Endothelial cell of umbilical vein (primary cell): ENCODE data around the gene LRRC43. TPM values are rescaled to one million over a fixed set of nuclear protein-coding genes. Genes with fewer than 3 reads are reported as not detected.

ENCODE experiments used
- BruUV-seq: library from RNA; stranded (reverse); fragments of 400-500 nt; replicated peaks from 2 replicates; lab custom pipeline; 2021; lab: Mats Ljungman, UMichigan
- CTCF ChIA-PET: fragments of 300-600, 350-600 bp; sonication (Branson Sonifier 250); formaldehyde crosslinking; loops from one replicate; lab custom pipeline; 2021; ENCODE audit warnings: antibody characterized with exemption, inconsistent platforms; lab: Charles Lee
- POLR2A ChIA-PET: fragments of 300-600, 350-600 bp; sonication (Branson Sonifier 250); formaldehyde crosslinking; loops from one replicate; lab custom pipeline; 2021; ENCODE audit warnings: antibody characterized with exemption, inconsistent platforms; lab: Charles Lee
- DNase-seq: peaks from one replicate; pipeline ENCODE4 v3.0.0-alpha.2; 2011; ENCODE audit warnings: low read depth, low spot score
- FAIRE-seq: peaks from 2 replicates; lab custom pipeline; 2011; peaks lifted over from hg19 to GRCh38; lab: Jason Lieb, UNC
- H2AFZ ChIP-seq: 2 replicates; pipeline ENCODE4 v1.6.0; 2012; ENCODE audit warnings: low read depth, low read length, control low read depth, inconsistent platforms
- H3K27ac ChIP-seq: 2 replicates; pipeline ENCODE4 v1.5.1; 2011; ENCODE audit warnings: low read depth, mild to moderate bottlenecking, control low read depth, low read length, moderate library complexity; ENCODE audit not compliant: insufficient read depth
- H3K27me3 ChIP-seq, 2 experiments: 2 replicates each; pipeline versions ENCODE4 v1.6.0 to v1.6.1; 2011; ENCODE audit warnings: low read length in 2 of 2, mixed read lengths in 1 of 2; ENCODE audit not compliant: control insufficient read depth in 2 of 2, insufficient read depth in 2 of 2
- H3K36me3 ChIP-seq, 2 experiments: 2 replicates in 1 of 2; 3 replicates in 1 of 2; pipeline ENCODE4 v1.5.1; 2011; ENCODE audit warnings: low read length in 2 of 2, mild to moderate bottlenecking in 1 of 2, moderate library complexity in 1 of 2; ENCODE audit not compliant: control insufficient read depth in 2 of 2, insufficient read depth in 2 of 2; ENCODE audit errors: extremely low read depth in 1 of 2
- H3K4me1 ChIP-seq: 3 replicates; pipeline ENCODE4 v1.5.1; 2011; ENCODE audit warnings: mild to moderate bottlenecking, low read length; ENCODE audit not compliant: control insufficient read depth, insufficient read depth; ENCODE audit errors: extremely low read depth
- H3K4me2 ChIP-seq: 2 replicates; pipeline ENCODE4 v1.6.1; 2011; ENCODE audit warnings: low read length, control low read depth, mixed read lengths; ENCODE audit not compliant: insufficient read depth
- H3K4me3 ChIP-seq, 3 experiments: fragments of 200-600 bp in 1 of 3; sonication (generic), shearing (Covaris generic) in 1 of 3; replicated peaks in 1 of 3; 2 replicates each; pipeline ENCODE4 v1.5.1; 2011 to 2016; ENCODE audit warnings: control low read depth in 3 of 3, low read length in 3 of 3, mild to moderate bottlenecking in 2 of 3, inconsistent platforms in 1 of 3, low read depth in 1 of 3, moderate library complexity in 1 of 3; ENCODE audit not compliant: insufficient read depth in 1 of 3
- H3K79me2 ChIP-seq: 2 replicates; pipeline ENCODE4 v1.6.0; 2012; ENCODE audit warnings: low read length, inconsistent platforms; ENCODE audit not compliant: control insufficient read depth, insufficient read depth
- H3K9ac ChIP-seq: replicated peaks from 2 replicates; pipeline ENCODE3; 2011; ENCODE audit warnings: low read length, control low read depth; ENCODE audit not compliant: insufficient read depth; ENCODE audit errors: extremely low read depth
- H3K9me1 ChIP-seq: replicated peaks from 3 replicates; pipeline ENCODE4 v1.6.0; 2011; ENCODE audit warnings: mild to moderate bottlenecking, low read length; ENCODE audit not compliant: control insufficient read depth, insufficient read depth; ENCODE audit errors: extremely low read depth
- H3K9me3 ChIP-seq: replicated peaks from 2 replicates; pipeline ENCODE4 v1.5.1; 2012; ENCODE audit warnings: low read length, inconsistent platforms; ENCODE audit not compliant: control insufficient read depth, insufficient read depth
- H4K20me1 ChIP-seq: replicated peaks from 2 replicates; pipeline ENCODE3; 2011; ENCODE audit warnings: mild to moderate bottlenecking, low read length; ENCODE audit not compliant: control insufficient read depth, insufficient read depth; ENCODE audit errors: extremely low read depth
- EZH2 ChIP-seq: IDR thresholded peaks from 2 replicates; pipeline ENCODE4 v1.6.1; 2012; ENCODE audit warnings: borderline replicate concordance, low read depth, mild to moderate bottlenecking, moderate library complexity, low read length, inconsistent platforms; ENCODE audit not compliant: severe bottlenecking
- FOS ChIP-seq: IDR thresholded peaks from 2 replicates; pipeline ENCODE4 v1.6.1; 2011; ENCODE audit warnings: mild to moderate bottlenecking, low read length, moderate library complexity, borderline replicate concordance; ENCODE audit not compliant: insufficient read depth
- GATA2 ChIP-seq: IDR thresholded peaks from 2 replicates; pipeline ENCODE4 v1.7.0; 2011; ENCODE audit warnings: low read depth, mild to moderate bottlenecking, moderate library complexity, mixed read lengths, low read length; ENCODE audit not compliant: insufficient read length, insufficient read depth
- JUN ChIP-seq: IDR thresholded peaks from 2 replicates; pipeline ENCODE4 v1.6.1; 2011; ENCODE audit warnings: borderline replicate concordance, low read depth; ENCODE audit not compliant: insufficient read length, insufficient read depth
- MYC ChIP-seq: IDR thresholded peaks from one replicate; pipeline ENCODE4 v1.6.1; 2011; ENCODE audit warnings: mild to moderate bottlenecking, low read depth, low read length
- POLR2A ChIP-seq: IDR thresholded peaks from 2 replicates; pipeline ENCODE4 v1.6.1; 2012; ENCODE audit warnings: low read depth, mild to moderate bottlenecking, control low read depth, low read length
- POLR2AphosphoS5 ChIP-seq: IDR thresholded peaks from 2 replicates; pipeline ENCODE4 v1.6.1; 2012; ENCODE audit warnings: low read depth, mild to moderate bottlenecking, control low read depth, low read length, moderate library complexity; ENCODE audit not compliant: insufficient read depth
- dilution Hi-C: fragments of 300-500 bp; cut with MboI; formaldehyde crosslinking; loops from one replicate; pipeline ENCODE4 v1.15.0; 2019; ENCODE audit warnings: low sequenced_read_pairs; ENCODE audit not compliant: extremely low pct_ligation_motif_present
- intact Hi-C: fragments of 100-400 bp; cut with micrococcal nuclease; formaldehyde crosslinking; loops from one replicate; pipeline ENCODE4 v1.10.0; 2022
- polyA plus RNA-seq, 4 experiments: library from polyadenylated mRNA; depleted of rRNA in 3 of 4; stranded (reverse) in 3 of 4; unstranded in 1 of 4; fragments of >200 nt; gene quantifications; 2 replicates each; pipeline versions ENCODE4 v1.2.1 to v1.2.3, GENCODE V29; 2011 to 2012; ENCODE audit warnings: missing spikeins in 1 of 4
- total RNA-seq: library from RNA; stranded (reverse); gene quantifications from 2 replicates; pipeline ENCODE4 v1.2.3, GENCODE V29; 2021
- TF ChIP-seq, protein P1 (sequence below): IDR thresholded peaks from 2 replicates; pipeline ENCODE4 v1.6.1; 2011; ENCODE audit not compliant: insufficient read depth, insufficient read length
- TF ChIP-seq, protein P2 (sequence below), 2 donors: IDR thresholded peaks; 1 replicate in 1 of 2; 2 replicates in 1 of 2; pipeline ENCODE4 v1.5.1; 2011; ENCODE audit warnings: low read length in 2 of 2, mild to moderate bottlenecking in 2 of 2, moderate library complexity in 2 of 2, control low read depth in 1 of 2, inconsistent platforms in 1 of 2, low read depth in 1 of 2; ENCODE audit not compliant: insufficient read depth in 1 of 2; ENCODE audit errors: extremely low read depth in 1 of 2

LRRC43 gene
- total and polyA plus RNA-seq, 2 donors (not counting 3 experiments of a cell fraction or from before 2014, with no cell fraction given), result 3.1 to 3.4 TPM

GRCh38 chr12:122185079-122185478, 2.2 kb downstream of the LRRC43 start:
- dilution Hi-C loops, result no loop called here
- no peaks in the 10 kb centered on the region for H3K79me2 ChIP-seq
- ChIA-PET CTCF (no interaction called here), POLR2A (no interaction called here)
- no peak overlapping the region for H2AFZ ChIP-seq
- no peak overlapping the region for H3K4me2 ChIP-seq
- H3K36me3 ChIP-seq, result no peaks in the 10 kb centered on the region
- no peaks in the 10 kb centered on the region for H3K9me1 ChIP-seq
- FAIRE-seq, result no peak
- H3K9ac ChIP-seq, result no peak overlapping the region
- intact Hi-C loops, result no loop called here
- no TSS peak for BruUV-seq
- H3K27ac ChIP-seq, result no peak overlapping the region
- H3K9me3 ChIP-seq, result no peaks in the 10 kb centered on the region
- no peaks in the 10 kb centered on the region for H3K27me3 ChIP-seq
- no peak overlapping the region for H3K4me3 ChIP-seq
- H4K20me1 ChIP-seq, result no peaks in the 10 kb centered on the region
- no peak for DNase-seq
- peaks cover under 1% of the 10 kb centered on the region for H3K4me1 ChIP-seq
- TF ChIP-seq, protein P1, sequence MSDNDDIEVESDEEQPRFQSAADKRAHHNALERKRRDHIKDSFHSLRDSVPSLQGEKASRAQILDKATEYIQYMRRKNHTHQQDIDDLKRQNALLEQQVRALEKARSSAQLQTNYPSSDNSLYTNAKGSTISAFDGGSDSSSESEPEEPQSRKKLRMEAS, result no peak
- no peak for TF ChIP-seq EZH2
- no peak for TF ChIP-seq FOS
- no peak for TF ChIP-seq GATA2
- TF ChIP-seq MYC, result no peak
- no peak for TF ChIP-seq POLR2AphosphoS5
- no peak for TF ChIP-seq POLR2A
- TF ChIP-seq, protein P2, sequence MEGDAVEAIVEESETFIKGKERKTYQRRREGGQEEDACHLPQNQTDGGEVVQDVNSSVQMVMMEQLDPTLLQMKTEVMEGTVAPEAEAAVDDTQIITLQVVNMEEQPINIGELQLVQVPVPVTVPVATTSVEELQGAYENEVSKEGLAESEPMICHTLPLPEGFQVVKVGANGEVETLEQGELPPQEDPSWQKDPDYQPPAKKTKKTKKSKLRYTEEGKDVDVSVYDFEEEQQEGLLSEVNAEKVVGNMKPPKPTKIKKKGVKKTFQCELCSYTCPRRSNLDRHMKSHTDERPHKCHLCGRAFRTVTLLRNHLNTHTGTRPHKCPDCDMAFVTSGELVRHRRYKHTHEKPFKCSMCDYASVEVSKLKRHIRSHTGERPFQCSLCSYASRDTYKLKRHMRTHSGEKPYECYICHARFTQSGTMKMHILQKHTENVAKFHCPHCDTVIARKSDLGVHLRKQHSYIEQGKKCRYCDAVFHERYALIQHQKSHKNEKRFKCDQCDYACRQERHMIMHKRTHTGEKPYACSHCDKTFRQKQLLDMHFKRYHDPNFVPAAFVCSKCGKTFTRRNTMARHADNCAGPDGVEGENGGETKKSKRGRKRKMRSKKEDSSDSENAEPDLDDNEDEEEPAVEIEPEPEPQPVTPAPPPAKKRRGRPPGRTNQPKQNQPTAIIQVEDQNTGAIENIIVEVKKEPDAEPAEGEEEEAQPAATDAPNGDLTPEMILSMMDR (IDR thresholded peaks at IDR 0.05; ENCODE audit: extremely low read depth in 1 of 2, insufficient read depth in 1 of 2, low read depth in 1 of 2, low read length in 2 of 2), result no peak
- TF ChIP-seq JUN, result no peak
